Activated T-cell treated with anti-CD3 and anti-CD28 coated beads, Interleukin-2, amount 50 U/mL, for 4 hours (primary cell): Measurements from ENCODE around the gene NR4A1. TPM values are rescaled to one million over a fixed set of nuclear protein-coding genes. Genes with fewer than 3 reads are reported as not detected.

Source experiments
- ATAC-seq, 2 donors: fragments of 200-7000 bp; cut with Tn5 transposase; one replicate each; pipeline ENCODE4 v1.10.0; 2021
- DNase-seq: peaks from one replicate; pipeline ENCODE4 v3.0.0-alpha.2; 2020
- H3K27me3 Mint-ChIP-seq: one replicate; pipeline ENCODE4 v1.8.0; 2021; ENCODE audit warnings: low read depth, mixed read lengths
- H3K36me3 Mint-ChIP-seq: one replicate; pipeline ENCODE4 v1.8.0; 2022; ENCODE audit warnings: mixed read lengths; ENCODE audit not compliant: insufficient read depth
- H3K4me1 Mint-ChIP-seq: one replicate; pipeline ENCODE4 v1.8.0; 2021; ENCODE audit warnings: low read depth, mixed read lengths
- H3K4me3 Mint-ChIP-seq: one replicate; pipeline ENCODE4 v1.8.0; 2021; ENCODE audit warnings: mild to moderate bottlenecking, moderate library complexity, mixed read lengths
- H3K9me3 Mint-ChIP-seq: one replicate; pipeline ENCODE4 v1.8.0; 2021; ENCODE audit warnings: mixed read lengths
- total RNA-seq, 3 donors: library from RNA; stranded (reverse); gene quantifications; one replicate each; pipeline ENCODE4 v1.2.1, GENCODE V29; 2021

NR4A1 gene
- total RNA-seq, 3 donors from 2014 or later = 26.0 to 34.5 (median 31.3) TPM

GRCh38 chr12:52055731-52056711 lies 4.8 kb downstream of the NR4A1 start:
- DNase-seq (no peak), ATAC-seq (no peak)

GRCh38 chr12:52056801-52057637 lies 5.8 kb downstream of the NR4A1 start:
- peaks cover 8% of the 10 kb centered on the region for H3K36me3 Mint-ChIP-seq
- no peak for DNase-seq
- peaks cover 15% of the 10 kb centered on the region for H3K4me1 Mint-ChIP-seq
- ATAC-seq = no peak
- H3K4me3 Mint-ChIP-seq = no peak overlapping the region
- H3K9me3 Mint-ChIP-seq = no peaks in the 10 kb centered on the region
- H3K27me3 Mint-ChIP-seq = no peaks in the 10 kb centered on the region

More at GRCh38 chr12:52055731-52056711, 4.8 kb downstream of the NR4A1 start:
- H3K36me3 Mint-ChIP-seq = peaks cover 8% of the 10 kb centered on the region
- no peak overlapping the region for H3K4me3 Mint-ChIP-seq
- H3K4me1 Mint-ChIP-seq = peaks cover 22% of the 10 kb centered on the region
- H3K9me3 Mint-ChIP-seq = no peaks in the 10 kb centered on the region
- no peaks in the 10 kb centered on the region for H3K27me3 Mint-ChIP-seq

- no peaks in the 10 kb centered on the region for H3K27me3 Mint-ChIP-seq
These were observed 6.7 kb downstream of the NR4A1 start for GRCh38 chr12:52057638-52058576.

GRCh38 chr12:52058631-52059361 lies 7.6 kb downstream of the NR4A1 start:
- H3K4me3 Mint-ChIP-seq = no peak overlapping the region
- H3K27me3 Mint-ChIP-seq = no peaks in the 10 kb centered on the region
- no peaks in the 10 kb centered on the region for H3K9me3 Mint-ChIP-seq
- H3K36me3 Mint-ChIP-seq = peaks cover 8% of the 10 kb centered on the region
- ATAC-seq (no peak), DNase-seq (no peak)
- no peaks in the 10 kb centered on the region for H3K4me1 Mint-ChIP-seq

More at GRCh38 chr12:52057638-52058576, 6.7 kb downstream of the NR4A1 start:
- ATAC-seq (no peak), DNase-seq (no peak)
- peaks cover 8% of the 10 kb centered on the region for H3K36me3 Mint-ChIP-seq
- peaks cover 7% of the 10 kb centered on the region for H3K4me1 Mint-ChIP-seq
- no peak overlapping the region for H3K4me3 Mint-ChIP-seq
- H3K9me3 Mint-ChIP-seq = no peaks in the 10 kb centered on the region

- H3K4me3 Mint-ChIP-seq = no peak overlapping the region
- H3K27me3 Mint-ChIP-seq = no peaks in the 10 kb centered on the region
- no peaks in the 10 kb centered on the region for H3K4me1 Mint-ChIP-seq
- ATAC-seq (no peak), DNase-seq (no peak)
- H3K36me3 Mint-ChIP-seq = peaks cover 5% of the 10 kb centered on the region
- H3K9me3 Mint-ChIP-seq = no peaks in the 10 kb centered on the region
These were observed 8.6 kb downstream of the NR4A1 start for GRCh38 chr12:52059582-52060497.

GRCh38 chr12:52060498-52061177 lies 9.4 kb downstream of the NR4A1 start:
- H3K27me3 Mint-ChIP-seq = no peaks in the 10 kb centered on the region
- no peak overlapping the region for H3K4me3 Mint-ChIP-seq
- H3K4me1 Mint-ChIP-seq = no peaks in the 10 kb centered on the region
- H3K9me3 Mint-ChIP-seq = no peaks in the 10 kb centered on the region
- peaks cover 5% of the 10 kb centered on the region for H3K36me3 Mint-ChIP-seq
- DNase-seq (no peak), ATAC-seq (no peak)

- no peak for ATAC-seq
- H3K36me3 Mint-ChIP-seq = peaks cover 2% of the 10 kb centered on the region
These were observed 10.4 kb downstream of the NR4A1 start for GRCh38 chr12:52061470-52062166.

GRCh38 chr12:52062167-52063081 lies 11.2 kb downstream of the NR4A1 start:
- no peaks in the 10 kb centered on the region for H3K27me3 Mint-ChIP-seq
- H3K4me1 Mint-ChIP-seq = peaks cover 2% of the 10 kb centered on the region
- H3K4me3 Mint-ChIP-seq = no peak overlapping the region
- ATAC-seq (no peak), DNase-seq (no peak)
- H3K9me3 Mint-ChIP-seq = no peaks in the 10 kb centered on the region
- H3K36me3 Mint-ChIP-seq = no peaks in the 10 kb centered on the region

More at GRCh38 chr12:52061470-52062166, 10.4 kb downstream of the NR4A1 start:
- DNase-seq = no peak
- no peaks in the 10 kb centered on the region for H3K27me3 Mint-ChIP-seq
- peaks cover 2% of the 10 kb centered on the region for H3K4me1 Mint-ChIP-seq
- no peaks in the 10 kb centered on the region for H3K9me3 Mint-ChIP-seq
- H3K4me3 Mint-ChIP-seq = no peak overlapping the region

- H3K4me3 Mint-ChIP-seq = no peak overlapping the region
- no peaks in the 10 kb centered on the region for H3K9me3 Mint-ChIP-seq
- H3K4me1 Mint-ChIP-seq = peaks cover 2% of the 10 kb centered on the region
- H3K27me3 Mint-ChIP-seq = no peaks in the 10 kb centered on the region
- H3K36me3 Mint-ChIP-seq = no peaks in the 10 kb centered on the region
- DNase-seq (no peak), ATAC-seq (no peak)
These were observed 12.1 kb downstream of the NR4A1 start for GRCh38 chr12:52063082-52063924.

GRCh38 chr12:52063981-52064649 lies 12.9 kb downstream of the NR4A1 start:
- H3K4me1 Mint-ChIP-seq = peaks cover 4% of the 10 kb centered on the region
- no peaks in the 10 kb centered on the region for H3K9me3 Mint-ChIP-seq
- DNase-seq (no peak), ATAC-seq (no peak)
- no peaks in the 10 kb centered on the region for H3K27me3 Mint-ChIP-seq
- H3K36me3 Mint-ChIP-seq = no peaks in the 10 kb centered on the region
- H3K4me3 Mint-ChIP-seq = no peak overlapping the region
